HG02981 (cell line): Measurements from ENCODE around the gene MAPT.

ENCODE experiments used
- ATAC-seq: cut with Tn5 transposase; IDR thresholded peaks from one replicate; pipeline ENCODE4 v1.9.1; 2021; ENCODE audit warnings: mild to moderate bottlenecking, moderate library complexity; ENCODE audit not compliant: unreplicated experiment

Gene MAPT

GRCh38 chr17:45986056-45986455, 91.7 kb downstream of the MAPT start:
- no peak for ATAC-seq

- no peak for ATAC-seq
Measured at GRCh38 chr17:45987706-45988105, 93.4 kb downstream of the MAPT start.

DNA sequence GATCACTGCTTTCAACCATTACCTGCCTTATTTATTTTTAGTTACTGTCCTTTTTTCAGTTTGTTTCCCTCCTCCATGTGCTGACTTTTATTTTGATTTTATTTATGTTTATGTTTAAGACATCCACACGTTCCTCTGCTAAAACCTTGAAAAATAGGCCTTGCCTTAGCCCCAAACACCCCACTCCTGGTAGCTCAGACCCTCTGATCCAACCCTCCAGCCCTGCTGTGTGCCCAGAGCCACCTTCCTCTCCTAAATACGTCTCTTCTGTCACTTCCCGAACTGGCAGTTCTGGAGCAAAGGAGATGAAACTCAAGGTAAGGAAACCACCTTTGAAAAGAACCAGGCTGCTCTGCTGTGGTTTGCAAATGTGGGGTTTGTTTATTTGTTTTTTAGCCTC, 95.4 kb downstream of the MAPT start:
- ATAC-seq = no peak

DNA sequence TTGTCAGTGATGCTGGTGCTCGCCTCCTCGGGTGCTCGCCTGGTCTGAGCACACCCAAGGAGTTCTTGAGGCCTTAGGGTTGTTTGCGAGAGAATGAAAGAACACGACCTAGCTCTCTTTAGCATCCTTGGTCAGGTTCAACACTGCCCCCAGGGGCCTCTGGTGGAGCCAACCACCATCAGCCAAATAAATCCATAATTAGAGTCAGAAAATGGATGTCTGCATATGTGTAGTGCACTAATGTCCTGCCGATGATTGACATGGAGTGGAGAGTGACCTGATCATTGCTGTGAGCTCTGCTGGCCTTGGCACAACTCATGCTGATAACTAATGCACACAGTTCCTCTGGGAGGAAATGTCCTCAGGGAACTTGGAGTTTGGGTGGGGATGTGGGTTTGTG, 96.5 kb downstream of the MAPT start:
- no peak for ATAC-seq

DNA sequence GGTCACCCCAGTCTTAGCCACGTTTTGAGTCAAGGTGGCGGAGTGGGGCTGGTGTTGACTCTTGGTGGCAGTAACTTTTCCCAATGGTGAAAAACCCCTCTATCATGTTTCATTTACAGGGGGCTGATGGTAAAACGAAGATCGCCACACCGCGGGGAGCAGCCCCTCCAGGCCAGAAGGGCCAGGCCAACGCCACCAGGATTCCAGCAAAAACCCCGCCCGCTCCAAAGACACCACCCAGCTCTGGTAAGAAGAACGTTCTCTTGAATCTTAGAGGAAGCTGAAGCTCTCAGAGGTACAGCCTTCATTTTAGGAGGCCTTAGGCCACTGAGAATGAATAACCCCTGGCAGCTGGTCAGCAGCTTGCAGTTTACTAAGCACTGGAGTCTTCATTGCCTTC, 97.0 kb downstream of the MAPT start:
- no peak for ATAC-seq

DNA sequence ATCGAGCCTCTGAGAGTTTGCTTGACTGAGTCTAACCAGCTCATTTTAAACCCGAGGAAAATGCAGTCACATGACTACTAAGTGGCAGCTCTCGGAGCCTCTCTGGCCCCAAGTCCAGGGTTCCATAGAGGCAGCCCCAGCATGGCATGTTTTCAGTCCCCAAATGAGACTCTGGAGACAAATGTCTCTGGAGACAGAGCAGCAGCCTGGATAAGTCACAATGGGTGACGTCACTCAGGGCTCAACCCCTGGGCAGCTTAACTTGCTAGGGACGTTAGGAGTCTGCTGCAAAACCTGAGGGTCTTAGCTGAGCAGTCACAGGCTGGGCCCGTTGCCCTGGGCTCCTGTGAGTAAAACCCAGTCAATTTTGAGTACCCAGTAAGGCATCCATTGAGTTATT, 97.8 kb downstream of the MAPT start:
- no peak for ATAC-seq

DNA sequence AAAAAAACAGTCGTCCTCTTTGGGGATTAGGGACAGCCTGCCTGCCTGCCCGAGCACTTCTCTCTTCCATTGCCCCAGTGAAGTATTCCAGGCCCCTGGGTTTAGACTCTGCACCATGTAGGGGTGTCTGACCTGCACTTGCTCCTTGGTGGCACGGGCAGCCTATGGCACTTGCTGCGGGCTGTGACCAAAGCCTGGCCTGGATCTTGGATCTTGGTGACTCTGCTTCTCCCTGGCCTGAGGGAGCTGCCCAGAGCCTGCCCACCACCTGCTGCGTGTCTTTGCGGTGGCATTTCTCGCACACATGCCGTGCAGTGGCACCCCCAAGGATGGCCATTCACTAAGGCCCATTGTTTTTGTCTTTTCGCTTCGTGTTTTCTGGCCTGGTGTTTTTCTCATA, 98.5 kb downstream of the MAPT start:
- ATAC-seq = no peak

GRCh38 chr17:45993962-45994627, 99.7 kb downstream of the MAPT start:
- no peak for ATAC-seq

DNA sequence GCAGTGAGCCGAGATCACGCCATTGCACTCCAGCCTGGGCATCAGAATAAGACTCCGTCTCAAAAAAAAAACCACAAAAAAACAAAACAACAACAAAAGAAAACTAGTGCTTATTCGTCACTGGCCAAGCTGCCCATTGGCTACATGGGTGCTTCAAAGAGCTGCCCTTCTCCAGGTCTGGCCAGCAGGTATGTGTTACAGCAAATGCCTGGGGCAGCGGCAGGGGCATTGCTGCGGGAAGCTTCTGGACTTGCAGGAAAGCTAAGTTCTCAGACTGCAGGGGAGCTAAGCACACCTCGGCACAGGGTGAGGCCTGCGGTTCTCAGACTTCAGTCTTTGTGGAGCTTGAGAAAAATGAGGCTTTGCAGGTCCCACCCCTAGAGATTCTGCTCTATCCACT, 100.6 kb downstream of the MAPT start:
- no peak for ATAC-seq

- no peak for ATAC-seq
Measured at GRCh38 chr17:45995627-45996270, 101.4 kb downstream of the MAPT start.

DNA sequence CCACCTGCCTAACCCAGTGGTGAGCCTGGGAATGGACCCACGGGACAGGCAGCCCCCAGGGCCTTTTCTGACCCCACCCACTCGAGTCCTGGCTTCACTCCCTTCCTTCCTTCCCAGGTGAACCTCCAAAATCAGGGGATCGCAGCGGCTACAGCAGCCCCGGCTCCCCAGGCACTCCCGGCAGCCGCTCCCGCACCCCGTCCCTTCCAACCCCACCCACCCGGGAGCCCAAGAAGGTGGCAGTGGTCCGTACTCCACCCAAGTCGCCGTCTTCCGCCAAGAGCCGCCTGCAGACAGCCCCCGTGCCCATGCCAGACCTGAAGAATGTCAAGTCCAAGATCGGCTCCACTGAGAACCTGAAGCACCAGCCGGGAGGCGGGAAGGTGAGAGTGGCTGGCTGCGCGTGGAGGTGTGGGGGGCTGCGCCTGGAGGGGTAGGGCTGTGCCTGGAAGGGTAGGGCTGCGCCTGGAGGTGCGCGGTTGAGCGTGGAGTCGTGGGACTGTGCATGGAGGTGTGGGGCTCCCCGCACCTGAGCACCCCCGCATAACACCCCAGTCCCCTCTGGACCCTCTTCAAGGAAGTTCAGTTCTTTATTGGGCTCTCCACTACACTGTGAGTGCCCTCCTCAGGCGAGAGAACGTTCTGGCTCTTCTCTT, 102.1 kb downstream of the MAPT start:
- ATAC-seq = no peak

- no peak for ATAC-seq
Measured at GRCh38 chr17:45997166-45997565, 102.8 kb downstream of the MAPT start.

- no peak for ATAC-seq
Measured at GRCh38 chr17:45997624-45998023, 103.3 kb downstream of the MAPT start.

GRCh38 chr17:45998987-45999899, 104.9 kb downstream of the MAPT start, which contains the start of gene STH:
TSS of gene STH (plus strand) at chr17:45999250. CDS start at chr17:45999280, 30 bp downstream.
- ATAC-seq = no peak

- ATAC-seq = no peak
Measured at GRCh38 chr17:45999900-46000290, 105.5 kb downstream of the MAPT start.

DNA sequence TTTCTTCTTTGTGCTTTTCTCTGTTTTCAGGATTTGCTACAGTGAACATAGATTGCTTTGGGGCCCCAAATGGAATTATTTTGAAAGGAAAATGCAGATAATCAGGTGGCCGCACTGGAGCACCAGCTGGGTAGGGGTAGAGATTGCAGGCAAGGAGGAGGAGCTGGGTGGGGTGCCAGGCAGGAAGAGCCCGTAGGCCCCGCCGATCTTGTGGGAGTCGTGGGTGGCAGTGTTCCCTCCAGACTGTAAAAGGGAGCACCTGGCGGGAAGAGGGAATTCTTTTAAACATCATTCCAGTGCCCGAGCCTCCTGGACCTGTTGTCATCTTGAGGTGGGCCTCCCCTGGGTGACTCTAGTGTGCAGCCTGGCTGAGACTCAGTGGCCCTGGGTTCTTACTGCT, 105.9 kb downstream of the MAPT start:
- no peak for ATAC-seq

GRCh38 chr17:46000757-46001156, 106.4 kb downstream of the MAPT start:
- no peak for ATAC-seq

GRCh38 chr17:46001390-46002310, 107.3 kb downstream of the MAPT start:
- ATAC-seq = no peak

DNA sequence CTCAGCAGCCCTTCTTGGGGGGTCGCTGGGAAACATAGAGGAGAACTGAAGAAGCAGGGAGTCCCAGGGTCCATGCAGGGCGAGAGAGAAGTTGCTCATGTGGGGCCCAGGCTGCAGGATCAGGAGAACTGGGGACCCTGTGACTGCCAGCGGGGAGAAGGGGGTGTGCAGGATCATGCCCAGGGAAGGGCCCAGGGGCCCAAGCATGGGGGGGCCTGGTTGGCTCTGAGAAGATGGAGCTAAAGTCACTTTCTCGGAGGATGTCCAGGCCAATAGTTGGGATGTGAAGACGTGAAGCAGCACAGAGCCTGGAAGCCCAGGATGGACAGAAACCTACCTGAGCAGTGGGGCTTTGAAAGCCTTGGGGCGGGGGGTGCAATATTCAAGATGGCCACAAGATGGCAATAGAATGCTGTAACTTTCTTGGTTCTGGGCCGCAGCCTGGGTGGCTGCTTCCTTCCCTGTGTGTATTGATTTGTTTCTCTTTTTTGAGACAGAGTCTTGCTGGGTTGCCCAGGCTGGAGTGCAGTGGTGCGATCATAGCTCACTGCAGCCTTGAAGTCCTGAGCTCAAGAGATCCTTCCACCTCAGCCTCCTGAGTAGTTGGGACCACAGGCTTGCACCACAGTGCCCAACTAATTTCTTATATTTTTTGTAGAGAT, 108.1 kb downstream of the MAPT start:
- no peak for ATAC-seq

- ATAC-seq = no peak
Measured at GRCh38 chr17:46002973-46003316, 108.6 kb downstream of the MAPT start.
